Measurements from ENCODE around the gene PRKCZ. TPM values are rescaled to one million over a fixed set of nuclear protein-coding genes. Genes with fewer than 3 reads are reported as not detected.

PRKCZ gene
- total and polyA plus RNA-seq, 4 experiments from 2014 or later, result 13.5 to 40.7 (median 23.0) TPM

DNA sequence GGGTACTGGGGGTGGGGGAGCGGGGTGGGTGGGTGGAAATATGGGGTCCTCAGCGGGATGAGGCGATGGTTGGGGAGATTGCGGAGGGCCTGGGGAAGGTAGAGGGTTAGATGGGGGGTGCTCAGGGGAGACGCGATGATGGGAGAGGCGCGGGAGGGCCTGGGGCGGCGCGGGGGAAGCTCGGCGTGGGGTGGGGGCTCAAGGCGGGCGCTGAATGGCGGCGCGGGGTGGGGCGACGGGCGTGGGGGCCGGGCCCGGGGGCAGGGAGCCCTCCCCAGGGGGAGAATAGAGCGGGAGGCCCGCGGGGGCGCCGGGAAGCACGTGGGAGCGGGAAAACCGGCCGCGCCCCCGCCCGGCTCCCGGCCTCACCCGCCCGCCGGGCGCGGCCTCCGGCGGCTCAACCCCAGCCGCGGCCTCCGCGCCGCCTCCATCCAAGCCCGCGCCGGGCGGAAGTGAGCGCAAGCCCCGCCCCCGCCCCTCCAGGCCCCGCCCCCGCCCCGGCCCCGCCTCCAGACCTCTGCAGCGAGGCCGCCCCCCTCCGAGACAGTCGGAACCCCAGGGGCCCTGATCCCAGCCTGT is 144.2 kb downstream of the PRKCZ start, which contains the start of gene FAAP20:
Gene FAAP20 (minus strand): TSS at position 454 of the 579 bp plus-strand sequence. CDS start 23 bp downstream, at position 431.
- intact Hi-C loops (cut with micrococcal nuclease), result loop anchor here (2.0 kb wide), 3 partner anchors 106 to 392 kb away; partner anchors contain the start of genes MORN1, PRXL2B and RER1
- Mint-ChIP-seq H3K4me3 (peak within 1 kb of the TSS; percentile 82 to 94 (median 84)), H3K4me1 (peaks cover 6 to 41% (median 21%) of the 10 kb centered on the region in 4 donors), H3K9me3 (no peaks in the 10 kb centered on the region), H3K27ac (peak within 1 kb of the TSS; percentile 87 to 97 (median 92)), H3K27me3 (no peaks in the 10 kb centered on the region), H3K36me3 (peaks cover 0 to 4% of the 10 kb centered on the region in 2 donors)
- no peaks in the 10 kb centered on the region for H3K36me3 ChIP-seq (ENCODE audit: insufficient read depth, low read length)
- H3K27me3 ChIP-seq (ENCODE audit: insufficient read depth, low read length), result no peaks in the 10 kb centered on the region
- H3K4me1 ChIP-seq (ENCODE audit: insufficient read depth, low read length), result peaks cover 47% of the 10 kb centered on the region
- POLR2A ChIA-PET (ENCODE audit: partially characterized antibody), result interaction anchor here (0.8 to 5.2 kb wide), 32 partner anchors 11 to 391 kb away, joined by 3 to 78 read pairs (median 6); partner anchors contain the start of genes MORN1, PANK4, PEX10 and RER1
- H3K27ac ChIP-seq (ENCODE audit: low read depth, low read length), result peak within 1 kb of the TSS; percentile 64
- DNase-seq, result no peak
- H3K9me3 ChIP-seq (ENCODE audit: control insufficient read depth in 1 of 2, low read length in 2 of 2), result no peaks in the 10 kb centered on the region
- peak within 1 kb of the TSS; percentile 57 to 68 for H3K4me3 ChIP-seq (ENCODE audit: low read length in 2 of 2)
- CTCF ChIA-PET (ENCODE audit: partially characterized antibody), result interaction anchor here (0.7 to 11.5 kb wide), 39 partner anchors 9 to 593 kb away, joined by 3 to 236 read pairs (median 5); partner anchors contain the start of genes MORN1, PANK4, PEX10 and RER1

DNA sequence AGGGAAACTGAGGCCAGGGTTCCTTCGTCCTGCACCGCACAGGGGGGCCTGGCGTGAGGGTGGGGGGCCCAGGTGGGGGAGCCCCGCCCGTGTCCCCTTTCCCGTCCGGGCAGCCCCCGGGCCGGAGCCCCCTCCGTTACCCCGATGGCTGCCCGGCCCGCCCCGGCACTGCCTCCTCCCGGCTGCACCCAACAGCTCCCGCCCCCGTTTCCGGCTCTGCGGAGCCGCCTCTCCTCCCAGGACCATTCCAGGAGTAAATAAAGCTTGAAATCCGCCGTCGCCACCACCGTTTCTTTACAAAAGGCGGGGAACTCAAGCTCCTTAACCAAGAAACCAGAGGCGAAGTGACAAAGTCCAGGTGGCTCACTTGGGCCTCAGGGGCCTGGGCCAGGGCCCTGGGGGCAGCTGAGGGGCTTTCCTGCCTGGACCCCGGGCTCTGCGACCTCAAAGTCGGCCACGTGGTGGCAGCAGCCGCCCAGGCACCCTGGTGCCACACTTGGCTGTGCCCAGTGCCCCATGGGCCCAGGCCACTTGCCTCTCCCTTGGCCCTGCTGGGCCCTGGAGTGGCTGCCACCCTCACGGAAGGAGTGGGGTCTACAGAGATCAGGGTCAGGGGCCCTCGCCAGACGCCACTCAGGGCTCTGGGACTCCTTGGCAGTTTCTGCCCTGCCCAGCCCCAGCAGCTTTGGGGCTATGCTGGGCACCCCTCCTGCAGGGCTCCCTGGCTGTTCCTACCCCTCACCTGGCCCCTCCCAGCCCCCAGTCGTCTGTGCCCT is 144.9 kb downstream of the PRKCZ start:
- no peaks in the 10 kb centered on the region for H3K9me3 Mint-ChIP-seq
- POLR2A ChIA-PET (ENCODE audit: partially characterized antibody), result interaction anchor here (0.8 to 5.2 kb wide), 32 partner anchors 11 to 390 kb away, joined by 3 to 78 read pairs (median 6); partner anchors contain the start of genes MORN1, PANK4, PEX10 and RER1
- H3K4me3 Mint-ChIP-seq, result peak overlapping the region; percentile 82 to 94 (median 84)
- H3K27me3 Mint-ChIP-seq, result no peaks in the 10 kb centered on the region
- no peaks in the 10 kb centered on the region for H3K27me3 ChIP-seq (ENCODE audit: insufficient read depth, low read length)
- peaks cover 49% of the 10 kb centered on the region for H3K4me1 ChIP-seq (ENCODE audit: insufficient read depth, low read length)
- H3K36me3 Mint-ChIP-seq, result peaks cover 0 to 3% of the 10 kb centered on the region in 2 donors
- no peaks in the 10 kb centered on the region for H3K36me3 ChIP-seq (ENCODE audit: insufficient read depth, low read length)
- DNase-seq, result peak; percentile 91 to 98 (median 94)
- peak overlapping the region; percentile 57 to 68 for H3K4me3 ChIP-seq (ENCODE audit: low read length in 2 of 2)
- peaks cover 8 to 43% (median 24%) of the 10 kb centered on the region in 4 donors for H3K4me1 Mint-ChIP-seq
- CTCF ChIA-PET (ENCODE audit: partially characterized antibody), result interaction anchor here (0.7 to 11.5 kb wide), 40 partner anchors 9 to 592 kb away, joined by 3 to 236 read pairs (median 5); partner anchors contain the start of genes MORN1, PANK4, PEX10 and RER1
- no peaks in the 10 kb centered on the region for H3K9me3 ChIP-seq (ENCODE audit: control insufficient read depth in 1 of 2, low read length in 2 of 2)
- intact Hi-C loops (cut with micrococcal nuclease), result loop anchor here (1.0 to 5.0 kb wide), 11 partner anchors 10 to 392 kb away; partner anchors contain the start of genes MORN1, PANK4, PEX10 and PRXL2B
- H3K27ac ChIP-seq (ENCODE audit: low read depth, low read length), result peak overlapping the region; percentile 64
- peak overlapping the region; percentile 87 to 97 (median 92) for H3K27ac Mint-ChIP-seq

DNA sequence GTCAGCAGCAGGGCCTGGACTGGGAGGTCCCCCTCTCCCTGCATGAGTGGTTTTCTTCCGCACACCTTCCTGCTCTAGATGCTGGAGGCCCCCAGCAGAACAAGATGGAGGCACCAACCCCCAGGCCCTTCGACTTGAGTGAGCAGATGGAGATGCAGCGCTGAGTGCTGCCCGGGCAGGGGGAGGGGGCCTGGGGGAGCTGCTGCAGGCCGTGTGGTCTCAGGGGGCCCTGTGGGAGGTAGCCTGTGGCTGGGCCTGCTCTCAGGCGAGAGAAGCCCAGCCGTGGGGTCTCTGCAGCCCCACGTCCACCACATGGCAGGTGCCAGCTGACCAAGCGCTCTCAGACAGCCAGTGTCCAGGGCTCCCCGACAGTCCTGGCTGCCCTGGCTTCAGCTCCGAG is 145.6 kb downstream of the PRKCZ start:
- H3K27ac Mint-ChIP-seq, result peak overlapping the region in 3 of 7 donors; percentile 47 to 97 (median 87)
- H3K27me3 Mint-ChIP-seq, result no peaks in the 10 kb centered on the region
- Histone ChIP-seq H3K4me1 (ENCODE audit: insufficient read depth, low read length) (peaks cover 49% of the 10 kb centered on the region), H3K9me3 (ENCODE audit: control insufficient read depth in 1 of 2, low read length in 2 of 2) (no peaks in the 10 kb centered on the region), H3K36me3 (ENCODE audit: insufficient read depth, low read length) (no peaks in the 10 kb centered on the region), H3K27me3 (ENCODE audit: insufficient read depth, low read length) (no peaks in the 10 kb centered on the region), H3K27ac (ENCODE audit: low read depth, low read length) (peak overlapping the region; percentile 64), H3K4me3 (ENCODE audit: low read length in 2 of 2) (no peak overlapping the region)
- peaks cover 0 to 3% of the 10 kb centered on the region in 2 donors for H3K36me3 Mint-ChIP-seq
- CTCF ChIA-PET (ENCODE audit: partially characterized antibody), result interaction anchor here (0.9 to 11.5 kb wide), 13 partner anchors 22 to 390 kb away, joined by 3 to 236 read pairs (median 11); partner anchors contain the start of genes MORN1 and RER1
- no peaks in the 10 kb centered on the region for H3K9me3 Mint-ChIP-seq
- no peak overlapping the region for H3K4me3 Mint-ChIP-seq
- peaks cover 8 to 41% (median 24%) of the 10 kb centered on the region in 4 donors for H3K4me1 Mint-ChIP-seq
- DNase-seq, result no peak
- POLR2A ChIA-PET (ENCODE audit: partially characterized antibody), result interaction anchor here (1.1 to 5.2 kb wide), 15 partner anchors 10 to 382 kb away, joined by 3 to 78 read pairs (median 8); partner anchors contain the start of genes MORN1, PANK4, PEX10 and RER1
- intact Hi-C loops (cut with micrococcal nuclease), result loop anchor here (1.0 to 5.0 kb wide), 11 partner anchors 10 to 391 kb away; partner anchors contain the start of genes MORN1, PANK4, PEX10 and PRXL2B

DNA sequence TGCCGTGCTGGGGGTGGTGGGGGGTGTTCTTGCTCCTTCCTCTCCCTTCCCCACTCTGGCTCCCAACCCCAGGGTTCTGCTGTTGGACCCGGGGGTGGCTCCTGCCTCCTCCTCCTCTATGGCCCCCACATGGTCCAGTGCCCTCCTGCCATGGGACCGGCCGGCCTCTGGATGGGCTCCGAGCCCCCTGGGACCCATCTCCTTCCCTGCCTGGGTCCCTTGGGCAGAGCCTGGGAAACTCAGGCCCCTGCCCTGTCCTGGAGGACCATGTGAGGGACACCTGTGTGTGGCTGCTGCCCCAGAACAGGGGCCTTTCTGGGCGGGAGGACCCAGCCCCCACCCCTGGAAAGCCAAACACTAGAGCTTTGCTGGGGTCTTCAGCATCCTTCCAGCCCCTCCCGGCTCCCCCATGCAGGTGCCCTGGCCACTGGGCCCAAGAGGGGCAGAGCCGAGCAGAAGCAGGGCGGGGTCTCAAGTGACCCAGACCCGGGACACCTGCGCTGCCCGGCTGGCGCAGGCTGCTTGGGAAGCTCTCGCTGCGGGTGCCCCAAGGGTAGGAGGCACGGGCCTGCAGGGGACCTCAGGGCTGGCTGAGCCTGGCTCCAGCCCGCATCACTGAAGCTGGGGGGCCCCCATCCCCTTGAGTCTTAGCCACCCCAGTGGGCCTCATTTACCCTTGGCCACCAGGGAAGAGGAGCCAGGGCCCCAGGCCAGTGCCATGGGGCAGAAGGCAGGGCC is 146.9 kb downstream of the PRKCZ start:
- Mint-ChIP-seq H3K36me3 (peaks cover 0 to 2% of the 10 kb centered on the region in 2 donors), H3K27ac (peak overlapping the region in 2 of 7 donors; percentile 22 to 60), H3K4me3 (no peak overlapping the region), H3K9me3 (no peaks in the 10 kb centered on the region), H3K27me3 (no peaks in the 10 kb centered on the region), H3K4me1 (peaks cover 7 to 37% (median 20%) of the 10 kb centered on the region in 4 donors)
- H3K27ac ChIP-seq (ENCODE audit: low read depth, low read length), result no peak overlapping the region
- ChIA-PET POLR2A (ENCODE audit: partially characterized antibody) (interaction anchor here (0.6 to 5.2 kb wide), 5 partner anchors 34 to 216 kb away, joined by 3 to 78 read pairs (median 32); partner anchors contain the start of genes MORN1, RER1 and SKI), CTCF (ENCODE audit: partially characterized antibody) (interaction anchor here (2.3 to 11.5 kb wide), 3 partner anchors 36 to 183 kb away, joined by 39 to 236 read pairs (median 40); no protein-coding TSS in a partner anchor)
- no peak overlapping the region for H3K4me3 ChIP-seq (ENCODE audit: low read length in 2 of 2)
- intact Hi-C loops (cut with micrococcal nuclease), result loop anchor here (5.0 kb wide), 2 partner anchors 65 to 330 kb away; partner anchors contain the start of gene PANK4
- H3K27me3 ChIP-seq (ENCODE audit: insufficient read depth, low read length), result no peaks in the 10 kb centered on the region
- no peak for DNase-seq
- H3K36me3 ChIP-seq (ENCODE audit: insufficient read depth, low read length), result no peaks in the 10 kb centered on the region
- H3K9me3 ChIP-seq (ENCODE audit: control insufficient read depth in 1 of 2, low read length in 2 of 2), result no peaks in the 10 kb centered on the region
- H3K4me1 ChIP-seq (ENCODE audit: insufficient read depth, low read length), result peaks cover 52% of the 10 kb centered on the region

DNA sequence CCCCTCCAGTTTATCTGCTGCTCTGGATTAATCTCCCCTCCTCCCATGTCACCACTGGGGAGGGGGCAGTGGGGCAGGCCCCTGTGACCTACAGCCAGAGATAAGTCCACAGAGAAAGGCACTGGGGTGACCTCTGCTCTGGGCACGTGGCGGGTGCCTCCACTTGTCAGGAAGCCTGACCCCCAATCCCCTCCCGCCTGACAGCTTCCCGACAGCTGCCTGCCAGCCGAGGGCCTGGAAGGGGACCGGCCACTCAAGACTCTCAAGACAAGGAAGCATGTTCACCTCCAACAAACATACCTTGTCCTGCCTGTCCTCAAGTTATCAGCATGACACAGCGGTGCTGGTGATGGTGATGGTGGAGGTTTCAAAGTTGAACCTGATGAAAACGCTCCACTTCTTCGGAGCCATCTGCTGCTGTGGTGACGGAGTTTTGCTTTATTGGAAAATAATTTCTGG is 147.5 kb downstream of the PRKCZ start:
- POLR2A ChIA-PET (ENCODE audit: partially characterized antibody), result interaction anchor here (1.2 to 5.2 kb wide), 4 partner anchors 10 to 183 kb away, joined by 3 to 78 read pairs (median 36); partner anchors contain the start of gene SKI

More for the DNA sequence above, 147.5 kb downstream of the PRKCZ start:
- no peak overlapping the region for H3K4me3 ChIP-seq (ENCODE audit: low read length in 2 of 2)
- peak overlapping the region; percentile 68 for H3K27ac ChIP-seq (ENCODE audit: low read depth, low read length)
- no peaks in the 10 kb centered on the region for H3K27me3 ChIP-seq (ENCODE audit: insufficient read depth, low read length)
- intact Hi-C loops (cut with micrococcal nuclease), result loop anchor here (5.0 kb wide), 2 partner anchors 65 to 330 kb away; partner anchors contain the start of gene PANK4
- CTCF ChIA-PET (ENCODE audit: partially characterized antibody), result interaction anchor here (4.1 to 11.5 kb wide), 2 partner anchors 35 to 183 kb away, joined by 40 to 236 read pairs; no protein-coding TSS in a partner anchor
- Mint-ChIP-seq H3K9me3 (no peaks in the 10 kb centered on the region), H3K27ac (peak overlapping the region; percentile 29 to 89 (median 62)), H3K27me3 (no peaks in the 10 kb centered on the region), H3K36me3 (peaks cover 0 to 2% of the 10 kb centered on the region in 2 donors), H3K4me1 (peaks cover 7 to 37% (median 19%) of the 10 kb centered on the region in 4 donors), H3K4me3 (peak overlapping the region in 1 of 8 donors; percentile 57)
- DNase-seq, result no peak
- peaks cover 52% of the 10 kb centered on the region for H3K4me1 ChIP-seq (ENCODE audit: insufficient read depth, low read length)
- H3K9me3 ChIP-seq (ENCODE audit: control insufficient read depth in 1 of 2, low read length in 2 of 2), result no peaks in the 10 kb centered on the region
- no peaks in the 10 kb centered on the region for H3K36me3 ChIP-seq (ENCODE audit: insufficient read depth, low read length)

Data from CD4-positive, alpha-beta memory T cell (primary cell).